ENCODE data around the gene NSD2. TPM values are rescaled to one million over a fixed set of nuclear protein-coding genes. Genes with fewer than 3 reads are reported as not detected.

NSD2 gene
- total RNA-seq, 1 donor from 2014 or later: 43.4 TPM

- Histone ChIP-seq H3K36me3 (ENCODE audit: control insufficient read depth, insufficient read depth, low read length) (no peaks in the 10 kb centered on the region), H3K4me3 (ENCODE audit: low read depth, low read length) (no peak overlapping the region), H3K27me3 (ENCODE audit: control insufficient read depth, insufficient read depth, low read length) (no peaks in the 10 kb centered on the region)
- TF ChIP-seq, protein P1, sequence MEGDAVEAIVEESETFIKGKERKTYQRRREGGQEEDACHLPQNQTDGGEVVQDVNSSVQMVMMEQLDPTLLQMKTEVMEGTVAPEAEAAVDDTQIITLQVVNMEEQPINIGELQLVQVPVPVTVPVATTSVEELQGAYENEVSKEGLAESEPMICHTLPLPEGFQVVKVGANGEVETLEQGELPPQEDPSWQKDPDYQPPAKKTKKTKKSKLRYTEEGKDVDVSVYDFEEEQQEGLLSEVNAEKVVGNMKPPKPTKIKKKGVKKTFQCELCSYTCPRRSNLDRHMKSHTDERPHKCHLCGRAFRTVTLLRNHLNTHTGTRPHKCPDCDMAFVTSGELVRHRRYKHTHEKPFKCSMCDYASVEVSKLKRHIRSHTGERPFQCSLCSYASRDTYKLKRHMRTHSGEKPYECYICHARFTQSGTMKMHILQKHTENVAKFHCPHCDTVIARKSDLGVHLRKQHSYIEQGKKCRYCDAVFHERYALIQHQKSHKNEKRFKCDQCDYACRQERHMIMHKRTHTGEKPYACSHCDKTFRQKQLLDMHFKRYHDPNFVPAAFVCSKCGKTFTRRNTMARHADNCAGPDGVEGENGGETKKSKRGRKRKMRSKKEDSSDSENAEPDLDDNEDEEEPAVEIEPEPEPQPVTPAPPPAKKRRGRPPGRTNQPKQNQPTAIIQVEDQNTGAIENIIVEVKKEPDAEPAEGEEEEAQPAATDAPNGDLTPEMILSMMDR (IDR thresholded peaks at IDR 0.05; ENCODE audit: insufficient read depth, low read length, severe bottlenecking): no peak
- DNase-seq (ENCODE audit: low read depth) (no peak), FAIRE-seq (no peak)
These were observed 8.3 kb downstream of the NSD2 start for GRCh38 chr4:1879485-1879884.

DNA sequence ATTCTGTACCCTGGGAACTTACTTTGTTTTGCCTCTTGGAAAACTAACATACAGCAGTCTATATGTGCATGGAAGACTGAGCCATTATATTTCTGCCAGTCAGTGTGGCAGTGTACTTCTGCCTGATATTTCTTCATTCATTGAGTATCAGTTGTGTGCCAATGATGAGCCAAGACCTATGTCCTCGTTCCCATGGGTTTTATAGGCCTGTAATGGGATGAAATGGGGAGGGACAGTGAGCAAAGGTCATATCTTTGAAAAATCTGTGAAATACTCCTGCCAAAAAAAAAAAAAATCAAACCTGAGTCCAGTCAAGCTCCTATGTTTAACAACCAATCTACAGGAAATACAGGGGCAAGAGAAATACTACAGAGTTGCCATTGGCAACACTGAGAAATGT is 9.1 kb downstream of the NSD2 start:
- no peaks in the 10 kb centered on the region for H3K36me3 ChIP-seq (ENCODE audit: control insufficient read depth, insufficient read depth, low read length)

GRCh38 chr4:1882850-1883271 is 11.7 kb downstream of the NSD2 start:
- TF ChIP-seq, protein P1 (IDR thresholded peaks at IDR 0.05; ENCODE audit: insufficient read depth, low read length, severe bottlenecking): no peak
- H3K4me3 ChIP-seq (ENCODE audit: low read depth, low read length): no peak overlapping the region
- FAIRE-seq: no peak
- H3K36me3 ChIP-seq (ENCODE audit: control insufficient read depth, insufficient read depth, low read length): no peaks in the 10 kb centered on the region
- no peak for DNase-seq (ENCODE audit: low read depth)
- H3K27me3 ChIP-seq (ENCODE audit: control insufficient read depth, insufficient read depth, low read length): no peaks in the 10 kb centered on the region

More for the DNA sequence above, 9.1 kb downstream of the NSD2 start:
- DNase-seq (ENCODE audit: low read depth) (no peak), FAIRE-seq (no peak)
- no peak overlapping the region for H3K4me3 ChIP-seq (ENCODE audit: low read depth, low read length)
- H3K27me3 ChIP-seq (ENCODE audit: control insufficient read depth, insufficient read depth, low read length): no peaks in the 10 kb centered on the region
- TF ChIP-seq, protein P1 (IDR thresholded peaks at IDR 0.05; ENCODE audit: insufficient read depth, low read length, severe bottlenecking): no peak

DNA sequence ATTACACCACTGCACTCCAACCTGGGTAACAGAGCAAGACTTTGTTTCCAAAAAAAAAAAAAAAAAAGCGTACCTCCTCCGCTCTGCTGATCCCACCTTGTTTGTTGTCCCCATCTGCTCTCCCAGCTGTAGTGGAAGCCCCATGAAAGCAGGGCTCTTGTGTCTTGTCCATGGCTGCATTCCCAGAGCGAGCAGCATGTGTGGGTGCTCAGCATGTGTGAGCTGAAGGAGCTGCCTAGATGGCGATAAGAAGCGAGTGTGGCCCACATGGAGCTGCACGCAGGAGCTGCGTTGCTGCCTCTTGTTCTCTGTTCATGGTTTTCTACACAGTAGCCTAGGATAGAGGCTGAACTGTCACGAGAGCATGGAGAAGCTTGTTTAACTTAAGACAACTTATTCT is 12.4 kb downstream of the NSD2 start:
- no peaks in the 10 kb centered on the region for H3K36me3 ChIP-seq (ENCODE audit: control insufficient read depth, insufficient read depth, low read length)
- TF ChIP-seq, protein P1 (IDR thresholded peaks at IDR 0.05; ENCODE audit: insufficient read depth, low read length, severe bottlenecking): no peak
- FAIRE-seq (no peak), DNase-seq (ENCODE audit: low read depth) (no peak)
- H3K27me3 ChIP-seq (ENCODE audit: control insufficient read depth, insufficient read depth, low read length): no peaks in the 10 kb centered on the region
- no peak overlapping the region for H3K4me3 ChIP-seq (ENCODE audit: low read depth, low read length)

- FAIRE-seq (no peak), DNase-seq (ENCODE audit: low read depth) (no peak)
- Histone ChIP-seq H3K36me3 (ENCODE audit: control insufficient read depth, insufficient read depth, low read length) (no peaks in the 10 kb centered on the region), H3K4me3 (ENCODE audit: low read depth, low read length) (no peak overlapping the region), H3K27me3 (ENCODE audit: control insufficient read depth, insufficient read depth, low read length) (no peaks in the 10 kb centered on the region)
- TF ChIP-seq, protein P1 (IDR thresholded peaks at IDR 0.05; ENCODE audit: insufficient read depth, low read length, severe bottlenecking): no peak
These were observed 14.2 kb downstream of the NSD2 start for GRCh38 chr4:1885414-1885813.

- TF ChIP-seq, protein P1 (IDR thresholded peaks at IDR 0.05; ENCODE audit: insufficient read depth, low read length, severe bottlenecking): no peak
- Histone ChIP-seq H3K27me3 (ENCODE audit: control insufficient read depth, insufficient read depth, low read length) (no peaks in the 10 kb centered on the region), H3K4me3 (ENCODE audit: low read depth, low read length) (no peak overlapping the region), H3K36me3 (ENCODE audit: control insufficient read depth, insufficient read depth, low read length) (no peaks in the 10 kb centered on the region)
- FAIRE-seq (no peak), DNase-seq (ENCODE audit: low read depth) (no peak)
These were observed 15.9 kb downstream of the NSD2 start for GRCh38 chr4:1887052-1887451.

All from bronchial epithelial cell (primary cell).